Astrocyte (in vitro differentiated cells and primary cell): ENCODE data around the gene FAM50B.

ENCODE experiments used
- EZH2 ChIP-seq: IDR thresholded peaks from 2 replicates; pipeline ENCODE4 v1.6.1; 2012; ENCODE audit warnings: mild to moderate bottlenecking, low read length, inconsistent platforms; ENCODE audit not compliant: insufficient read depth
- TF ChIP-seq, protein P1 (sequence below): IDR thresholded peaks from 2 replicates; pipeline ENCODE4 v1.5.1; 2011; ENCODE audit warnings: low read depth, mild to moderate bottlenecking, inconsistent platforms, low read length, moderate library complexity; ENCODE audit not compliant: insufficient read depth

DNA sequence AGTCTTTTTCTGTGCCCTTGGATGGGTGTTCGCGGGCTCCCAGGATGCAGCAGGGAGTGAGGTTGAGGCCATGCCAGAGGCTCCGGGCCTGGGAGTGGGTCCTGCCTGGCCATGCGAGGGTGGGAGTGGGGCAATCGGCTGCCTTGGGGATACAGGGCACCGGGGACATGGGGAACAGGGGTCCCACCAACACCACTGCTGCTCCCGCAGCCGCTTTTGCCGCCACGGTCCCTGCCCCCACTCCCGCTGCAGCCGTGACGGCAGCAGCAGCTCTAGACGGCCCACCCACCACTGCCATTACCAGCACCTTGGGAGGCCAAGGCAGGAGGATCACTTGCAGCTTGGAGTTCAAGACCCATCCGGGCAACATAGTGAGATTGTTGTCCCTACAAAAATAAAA is 35.3 kb upstream of the FAM50B start:
- TF ChIP-seq, protein P1, sequence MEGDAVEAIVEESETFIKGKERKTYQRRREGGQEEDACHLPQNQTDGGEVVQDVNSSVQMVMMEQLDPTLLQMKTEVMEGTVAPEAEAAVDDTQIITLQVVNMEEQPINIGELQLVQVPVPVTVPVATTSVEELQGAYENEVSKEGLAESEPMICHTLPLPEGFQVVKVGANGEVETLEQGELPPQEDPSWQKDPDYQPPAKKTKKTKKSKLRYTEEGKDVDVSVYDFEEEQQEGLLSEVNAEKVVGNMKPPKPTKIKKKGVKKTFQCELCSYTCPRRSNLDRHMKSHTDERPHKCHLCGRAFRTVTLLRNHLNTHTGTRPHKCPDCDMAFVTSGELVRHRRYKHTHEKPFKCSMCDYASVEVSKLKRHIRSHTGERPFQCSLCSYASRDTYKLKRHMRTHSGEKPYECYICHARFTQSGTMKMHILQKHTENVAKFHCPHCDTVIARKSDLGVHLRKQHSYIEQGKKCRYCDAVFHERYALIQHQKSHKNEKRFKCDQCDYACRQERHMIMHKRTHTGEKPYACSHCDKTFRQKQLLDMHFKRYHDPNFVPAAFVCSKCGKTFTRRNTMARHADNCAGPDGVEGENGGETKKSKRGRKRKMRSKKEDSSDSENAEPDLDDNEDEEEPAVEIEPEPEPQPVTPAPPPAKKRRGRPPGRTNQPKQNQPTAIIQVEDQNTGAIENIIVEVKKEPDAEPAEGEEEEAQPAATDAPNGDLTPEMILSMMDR = no peak
- TF ChIP-seq EZH2 = no peak
